Stomach smooth muscle (tissue), 2 donors: ENCODE measurements around the gene ZNF785.
"Not testable (repeated sequence)": the region's sequence is repeated elsewhere in the genome, so short reads cannot be mapped to it uniquely, and the experiment has no call there.

Source experiments
- H3K27ac ChIP-seq: one replicate; pipeline ENCODE4 v1.7.0; 2013; ENCODE audit warnings: mild to moderate bottlenecking, low read length, inconsistent platforms
- H3K27me3 ChIP-seq, 2 donors: one replicate each; pipeline ENCODE4 v1.7.0; 2013; ENCODE audit warnings: low read length in 2 of 2; ENCODE audit not compliant: insufficient read depth in 2 of 2, control insufficient read depth in 1 of 2
- H3K36me3 ChIP-seq, 2 donors: one replicate each; pipeline ENCODE4 v1.7.0; 2013; ENCODE audit warnings: low read length in 2 of 2; ENCODE audit not compliant: control insufficient read depth in 2 of 2, insufficient read depth in 2 of 2
- H3K4me1 ChIP-seq: one replicate; pipeline ENCODE4 v1.7.0; 2013; ENCODE audit warnings: low read length; ENCODE audit not compliant: control insufficient read depth, insufficient read depth
- H3K4me3 ChIP-seq, 2 donors: one replicate each; pipeline ENCODE4 v1.7.0; 2013; ENCODE audit warnings: low read length in 2 of 2
- H3K9ac ChIP-seq, 2 donors: one replicate each; pipeline ENCODE4 v1.7.0; 2013; ENCODE audit warnings: low read length in 2 of 2, mild to moderate bottlenecking in 1 of 2
- H3K9me3 ChIP-seq, 2 donors: one replicate each; pipeline ENCODE4 v1.7.0; 2013; ENCODE audit warnings: low read length in 2 of 2; ENCODE audit not compliant: control insufficient read depth in 2 of 2
- donor health status: healthy.
- donor health status: Pancreatic carcinoma.

Gene ZNF785

DNA sequence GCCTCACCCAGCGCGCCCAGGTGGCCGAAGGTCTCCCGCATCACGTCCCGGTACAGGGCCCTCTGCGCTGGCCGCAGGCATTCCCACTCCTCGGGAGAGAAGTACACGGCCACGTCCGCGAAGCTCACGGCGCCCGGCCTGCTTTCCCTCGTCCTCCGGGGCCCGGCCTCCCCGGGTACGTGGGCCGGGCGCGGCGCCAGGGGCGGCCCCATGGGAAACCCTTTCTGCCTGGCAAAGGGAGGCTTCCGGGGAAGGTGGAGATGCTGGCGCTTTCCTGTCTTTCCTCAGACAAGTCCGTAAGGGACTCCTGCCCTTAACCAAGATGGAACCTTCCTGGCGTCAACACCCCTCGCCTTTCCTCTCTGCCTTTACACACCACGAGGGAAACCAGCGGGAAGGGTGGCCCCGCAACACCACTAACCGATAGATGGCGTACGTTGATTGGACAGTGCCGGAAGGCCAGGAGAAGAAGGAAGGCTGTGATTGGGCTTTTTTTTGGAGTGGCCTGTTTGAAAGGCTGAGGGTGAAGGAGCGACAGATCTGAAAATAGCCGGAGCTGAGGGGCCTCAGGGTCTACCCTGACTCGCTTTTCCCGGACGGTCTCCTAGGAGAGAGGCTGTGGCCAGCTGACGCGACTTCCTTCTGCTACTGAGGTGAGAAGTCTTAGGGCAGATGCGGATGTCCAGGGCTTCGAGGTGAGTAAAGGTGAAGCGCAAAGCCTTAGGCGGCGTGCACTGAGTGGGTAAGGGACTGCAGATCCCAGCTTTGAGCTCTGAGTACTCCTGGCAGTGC lies at the start of gene ZNF785:
Gene ZNF785 (minus strand): TSS at position 298 of the 792 bp plus-strand sequence. CDS start 86 bp downstream, at position 212.
- peak within 1 kb of the TSS; percentile 92 for H3K9ac ChIP-seq
- peak within 1 kb of the TSS; percentile 59 to 89 for H3K4me3 ChIP-seq
- H3K9me3 ChIP-seq, result no peaks in the 10 kb centered on the region
- H3K36me3 ChIP-seq, result peaks cover 14% of the 10 kb centered on the region in 2 donors
- H3K27ac ChIP-seq, result peak within 1 kb of the TSS; percentile 86
- H3K4me1 ChIP-seq, result peaks cover 13% of the 10 kb centered on the region
- H3K27me3 ChIP-seq, result no peaks in the 10 kb centered on the region

DNA sequence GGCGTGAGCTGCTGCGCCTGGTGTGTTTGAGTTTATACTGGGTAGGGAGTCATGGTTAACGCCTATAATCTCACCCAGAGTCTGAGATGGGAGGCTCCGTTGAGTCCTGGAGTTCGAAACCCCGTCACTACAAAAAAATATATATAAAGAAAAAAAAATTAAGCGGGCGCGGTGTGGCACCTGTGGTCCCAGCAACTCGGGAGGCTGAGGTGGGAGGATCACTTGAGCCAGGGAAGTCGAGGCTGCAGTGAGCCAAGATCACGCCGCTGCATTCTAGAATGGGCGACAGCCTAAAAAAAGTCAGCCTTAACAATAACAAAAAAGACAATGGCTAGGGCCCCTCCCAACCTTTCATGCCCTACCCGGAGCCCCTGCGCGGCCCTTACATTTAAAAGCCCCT lies 48.0 kb upstream of the ZNF785 start:
- peaks cover 13% of the 10 kb centered on the region for H3K4me1 ChIP-seq
- no peaks in the 10 kb centered on the region for H3K36me3 ChIP-seq
- H3K9ac ChIP-seq, result peak overlapping the region; percentile 73 to 98
- peak overlapping the region; percentile 94 for H3K27ac ChIP-seq
- H3K9me3 ChIP-seq, result no peaks in the 10 kb centered on the region
- H3K27me3 ChIP-seq, result no peaks in the 10 kb centered on the region
- H3K4me3 ChIP-seq, result peak overlapping the region; percentile 88 to 91

DNA sequence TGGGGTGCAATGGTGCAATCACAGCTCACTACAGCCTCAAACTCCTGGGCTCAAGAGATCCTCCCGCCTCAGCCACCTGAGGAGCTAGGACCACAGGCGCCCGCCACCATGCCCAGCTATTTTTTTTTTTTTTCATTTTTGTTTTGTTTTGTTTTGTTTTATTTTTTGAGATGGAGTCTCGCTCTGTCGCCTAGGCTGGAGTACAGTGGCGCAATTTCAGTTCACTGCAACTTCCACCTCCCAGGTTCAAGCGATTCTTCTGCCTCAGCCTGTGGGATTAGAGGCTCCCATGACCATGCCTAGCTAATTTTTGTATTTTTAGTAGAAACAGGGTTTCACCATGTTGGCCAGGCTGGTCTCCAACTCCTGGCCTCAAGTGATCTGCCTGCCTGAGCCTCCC lies 47.0 kb upstream of the ZNF785 start:
- not testable (repeated sequence) for H3K27me3 ChIP-seq, H3K9me3 ChIP-seq, H3K27ac ChIP-seq, H3K36me3 ChIP-seq, H3K9ac ChIP-seq, H3K4me3 ChIP-seq
- peaks cover 13% of the 10 kb centered on the region for H3K4me1 ChIP-seq

DNA sequence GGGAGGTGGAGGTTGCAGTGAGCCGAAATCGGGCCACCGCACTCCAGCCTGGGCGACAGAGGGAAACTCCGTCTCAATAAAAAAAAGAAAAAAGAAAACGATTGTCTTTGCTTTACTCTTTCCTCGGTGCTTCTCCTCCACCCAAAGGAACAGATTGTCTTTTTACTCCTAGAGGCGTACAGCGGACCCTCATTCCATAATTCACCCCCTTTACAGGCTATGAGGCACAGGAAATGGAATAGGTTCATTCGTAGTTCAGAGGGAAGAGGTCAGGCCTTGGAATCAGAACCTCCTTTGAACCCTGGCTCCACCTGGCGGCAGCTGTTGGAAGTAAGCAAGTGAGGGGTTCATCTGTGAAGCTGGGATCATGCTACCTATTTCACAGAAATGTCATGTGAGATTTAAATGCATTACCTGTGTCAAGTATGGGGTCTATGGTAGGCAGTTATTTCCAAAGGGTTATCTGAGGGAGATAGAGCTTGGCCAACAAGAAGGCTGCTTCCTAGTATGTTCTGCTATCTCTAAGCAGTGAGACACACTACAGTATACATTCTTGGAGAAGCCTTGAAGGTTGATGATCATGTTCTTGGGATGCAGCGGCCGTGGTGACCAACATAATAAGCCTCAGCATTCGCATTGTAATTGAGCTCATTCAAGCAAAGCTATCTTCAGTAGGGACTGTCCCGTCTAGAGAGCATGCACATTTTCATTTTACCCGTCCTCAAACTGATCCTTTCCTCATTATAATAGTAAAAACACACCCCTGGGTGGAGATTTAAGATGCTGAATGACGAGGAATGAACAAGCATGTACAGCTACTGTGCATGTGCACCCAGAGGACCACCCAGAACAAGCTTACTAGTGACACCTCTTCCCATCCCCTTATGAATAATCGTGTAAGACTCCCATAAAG lies 43.4 kb upstream of the ZNF785 start:
- H3K27ac ChIP-seq, result no peak overlapping the region
- no peaks in the 10 kb centered on the region for H3K9me3 ChIP-seq
- peak overlapping the region in 1 of 2 donors; percentile 64 for H3K9ac ChIP-seq

DNA sequence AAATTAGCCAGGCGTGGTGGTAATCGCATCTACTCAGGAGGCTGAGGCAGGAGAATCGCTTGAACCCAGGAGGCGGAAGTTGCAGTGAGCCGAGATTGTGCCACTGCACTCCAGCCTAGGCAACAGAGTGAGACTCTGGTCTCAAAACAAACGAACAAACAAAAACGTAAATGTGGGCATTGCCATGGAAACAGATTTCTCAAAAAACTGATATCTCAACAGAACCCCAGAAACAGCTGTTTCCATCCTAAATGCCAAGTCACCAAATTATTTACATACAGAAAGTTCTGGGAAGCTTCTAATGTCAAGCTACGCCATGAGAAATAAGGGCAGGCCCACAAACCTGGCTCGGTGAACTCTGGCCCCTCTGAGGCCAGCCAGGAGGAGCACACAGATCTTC lies 40.7 kb upstream of the ZNF785 start:
- Histone ChIP-seq H3K4me3 (no peak overlapping the region), H3K4me1 (peaks cover 3% of the 10 kb centered on the region), H3K9me3 (no peaks in the 10 kb centered on the region), H3K27me3 (peaks cover 0 to 2% of the 10 kb centered on the region in 2 donors), H3K27ac (no peak overlapping the region), H3K9ac (no peak overlapping the region), H3K36me3 (no peaks in the 10 kb centered on the region)

More for the DNA sequence above, 43.4 kb upstream of the ZNF785 start:
- Histone ChIP-seq H3K27me3 (peaks cover 0 to 2% of the 10 kb centered on the region in 2 donors), H3K36me3 (no peaks in the 10 kb centered on the region), H3K4me3 (peak overlapping the region in 1 of 2 donors; percentile 44), H3K4me1 (peaks cover 3% of the 10 kb centered on the region)

DNA sequence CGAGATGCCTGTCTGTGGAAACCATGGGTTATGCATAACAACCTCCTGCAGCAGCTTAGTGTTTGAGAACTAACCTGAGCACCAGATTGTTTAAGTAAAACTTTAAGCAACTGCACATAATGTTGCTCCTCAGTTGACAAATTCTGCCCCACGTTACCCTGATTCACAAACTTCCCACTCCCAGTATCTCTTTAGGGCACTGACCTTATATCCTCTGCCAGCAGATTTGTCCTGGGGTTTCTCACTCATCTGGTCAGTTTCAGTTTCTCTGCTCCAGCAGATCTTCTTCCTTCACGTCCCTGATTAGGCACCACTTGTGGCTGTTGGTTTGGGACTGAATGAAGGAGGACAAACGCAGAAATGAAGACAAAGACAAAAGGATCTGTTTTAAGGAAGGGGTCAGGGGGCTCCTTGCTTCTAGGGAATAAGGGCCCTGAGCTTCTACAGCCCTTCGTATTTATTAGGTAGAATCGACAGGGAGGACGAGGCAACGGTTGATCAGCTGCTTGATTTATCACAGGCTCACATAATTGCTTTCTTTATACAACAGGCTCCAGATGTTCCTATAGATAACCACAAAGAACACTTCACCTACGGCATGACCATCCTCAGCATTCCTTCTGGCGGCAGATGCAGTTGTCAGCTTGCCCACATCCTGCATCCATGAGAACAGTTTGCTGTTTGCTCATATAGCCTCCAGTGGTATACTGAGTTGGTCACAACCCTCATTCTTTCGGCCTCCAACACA lies 38.2 kb upstream of the ZNF785 start:
- Histone ChIP-seq H3K4me3 (no peak overlapping the region), H3K27me3 (peaks cover 0 to 2% of the 10 kb centered on the region in 2 donors)

GRCh38 chr16:30622455-30623032 lies 37.0 kb upstream of the ZNF785 start:
- H3K9me3 ChIP-seq, result no peaks in the 10 kb centered on the region
- H3K9ac ChIP-seq, result no peak overlapping the region

More for the DNA sequence above, 38.2 kb upstream of the ZNF785 start:
- Histone ChIP-seq H3K4me1 (peaks cover 2% of the 10 kb centered on the region), H3K36me3 (no peaks in the 10 kb centered on the region), H3K27ac (no peak overlapping the region), H3K9ac (no peak overlapping the region), H3K9me3 (no peaks in the 10 kb centered on the region)

GRCh38 chr16:30621765-30622164 lies 36.3 kb upstream of the ZNF785 start:
- no peaks in the 10 kb centered on the region for H3K9me3 ChIP-seq
- H3K36me3 ChIP-seq, result no peaks in the 10 kb centered on the region
- no peak overlapping the region for H3K4me3 ChIP-seq
- no peak overlapping the region for H3K27ac ChIP-seq
- no peak overlapping the region for H3K9ac ChIP-seq
- H3K4me1 ChIP-seq, result no peaks in the 10 kb centered on the region
- peaks cover 0 to 2% of the 10 kb centered on the region in 2 donors for H3K27me3 ChIP-seq

More at GRCh38 chr16:30622455-30623032, 37.0 kb upstream of the ZNF785 start:
- Histone ChIP-seq H3K4me3 (no peak overlapping the region), H3K36me3 (no peaks in the 10 kb centered on the region), H3K27me3 (peaks cover 0 to 2% of the 10 kb centered on the region in 2 donors), H3K4me1 (no peaks in the 10 kb centered on the region), H3K27ac (no peak overlapping the region)

GRCh38 chr16:30620169-30620568 lies 34.7 kb upstream of the ZNF785 start:
- Histone ChIP-seq H3K9me3 (no peaks in the 10 kb centered on the region), H3K27me3 (peaks cover 0 to 2% of the 10 kb centered on the region in 2 donors), H3K4me1 (no peaks in the 10 kb centered on the region), H3K4me3 (no peak overlapping the region), H3K36me3 (no peaks in the 10 kb centered on the region), H3K27ac (no peak overlapping the region), H3K9ac (no peak overlapping the region)

DNA sequence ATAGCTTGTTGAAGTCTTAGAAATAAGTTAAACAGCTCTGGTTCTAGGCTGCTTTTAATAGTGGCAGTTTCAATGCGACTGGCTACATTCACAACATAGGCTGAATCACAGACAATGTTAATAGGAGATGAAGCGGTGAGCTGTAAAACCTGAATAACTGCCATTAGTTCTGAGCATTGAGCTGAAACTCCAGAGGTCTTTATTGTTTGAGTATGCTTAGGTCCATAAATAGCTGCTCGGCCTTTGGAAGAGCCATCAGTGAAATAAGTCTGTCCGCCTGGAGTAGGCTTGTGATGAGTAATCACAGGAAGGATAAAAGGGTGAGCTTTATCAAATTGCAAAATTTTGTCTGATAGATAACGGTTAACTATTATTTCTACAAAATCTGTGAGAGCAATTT lies 34.1 kb upstream of the ZNF785 start:
- Histone ChIP-seq H3K36me3 (no peaks in the 10 kb centered on the region), H3K4me3 (no peak overlapping the region), H3K27me3 (peaks cover 0 to 2% of the 10 kb centered on the region in 2 donors), H3K27ac (no peak overlapping the region), H3K4me1 (no peaks in the 10 kb centered on the region), H3K9ac (no peak overlapping the region), H3K9me3 (no peaks in the 10 kb centered on the region)
